IPS-18a (cell line): ENCODE results near the gene MICB.

Source experiments
- H3K27ac ChIP-seq: one replicate; pipeline ENCODE4 v1.5.1; 2013; ENCODE audit warnings: low read length
- H3K27me3 ChIP-seq: one replicate; pipeline ENCODE4 v1.6.1; 2013; ENCODE audit warnings: mild to moderate bottlenecking, low read length; ENCODE audit not compliant: control insufficient read depth, insufficient read depth
- H3K36me3 ChIP-seq: one replicate; pipeline ENCODE4 v1.6.1; 2013; ENCODE audit warnings: low read depth, low read length; ENCODE audit not compliant: control insufficient read depth
- H3K4me1 ChIP-seq: one replicate; pipeline ENCODE4 v1.6.1; 2013; ENCODE audit warnings: low read depth, low read length; ENCODE audit not compliant: control insufficient read depth
- H3K4me3 ChIP-seq: one replicate; pipeline ENCODE4 v1.5.1; 2013; ENCODE audit warnings: low read length
- H3K9ac ChIP-seq: one replicate; pipeline ENCODE4 v1.6.1; 2013; ENCODE audit warnings: mild to moderate bottlenecking, low read length, moderate library complexity
- H3K9me3 ChIP-seq: one replicate; pipeline ENCODE4 v1.6.1; 2013; ENCODE audit warnings: low read depth, low read length; ENCODE audit not compliant: control insufficient read depth

Gene MICB

GRCh38 chr6:31525932-31526591 lies 28.1 kb downstream of the MICB start:
- H3K36me3 ChIP-seq = peaks cover 18% of the 10 kb centered on the region
- no peaks in the 10 kb centered on the region for H3K9me3 ChIP-seq
- H3K4me3 ChIP-seq = no peak overlapping the region
- no peaks in the 10 kb centered on the region for H3K27me3 ChIP-seq
- H3K4me1 ChIP-seq = no peaks in the 10 kb centered on the region
- H3K9ac ChIP-seq = no peak overlapping the region
- H3K27ac ChIP-seq = no peak overlapping the region

- Histone ChIP-seq H3K4me3 (no peak overlapping the region), H3K9ac (no peak overlapping the region), H3K27me3 (no peaks in the 10 kb centered on the region), H3K36me3 (peaks cover 41% of the 10 kb centered on the region), H3K4me1 (no peaks in the 10 kb centered on the region), H3K27ac (no peak overlapping the region), H3K9me3 (no peaks in the 10 kb centered on the region)
Measured at GRCh38 chr6:31528307-31528777, 30.4 kb downstream of the MICB start.

DNA sequence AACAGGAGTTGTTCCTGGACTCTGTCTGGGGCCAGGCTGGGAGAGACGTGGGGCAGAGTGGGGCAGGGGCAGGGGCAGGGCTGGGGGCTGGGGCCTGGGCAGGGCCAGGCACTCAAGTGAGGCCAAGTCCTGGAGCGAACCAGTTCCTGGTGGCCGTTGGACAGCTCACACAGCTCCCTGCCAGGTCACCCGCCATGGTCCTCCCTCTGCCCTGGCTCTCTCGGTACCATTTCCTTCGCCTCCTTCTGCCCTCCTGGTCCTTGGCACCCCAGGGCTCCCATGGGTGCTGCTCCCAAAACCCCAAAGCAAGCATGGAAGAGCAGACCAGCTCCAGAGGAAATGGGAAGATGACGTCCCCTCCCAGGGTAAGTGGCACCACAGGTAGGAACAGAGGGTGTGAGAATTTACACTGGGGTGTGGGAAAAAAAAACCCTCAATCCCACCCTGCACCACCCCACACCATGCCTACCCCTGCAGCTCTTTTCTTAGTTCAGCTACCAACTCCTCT lies 30.9 kb downstream of the MICB start, which contains the start of gene MCCD1:
Gene MCCD1, plus strand, starts transcription at position 142 of the 508 bp plus-strand sequence. Its CDS starts 53 bp downstream, at position 195.
- Histone ChIP-seq H3K36me3 (peaks cover 46% of the 10 kb centered on the region), H3K9ac (no peak within 1 kb of the TSS), H3K27ac (no peak within 1 kb of the TSS)

GRCh38 chr6:31529329-31530150 lies 31.6 kb downstream of the MICB start:
- H3K9ac ChIP-seq = no peak overlapping the region

More for the DNA sequence above, 30.9 kb downstream of the MICB start, which contains the start of gene MCCD1:
- Histone ChIP-seq H3K4me1 (no peaks in the 10 kb centered on the region), H3K27me3 (no peaks in the 10 kb centered on the region), H3K9me3 (no peaks in the 10 kb centered on the region), H3K4me3 (no peak within 1 kb of the TSS)

GRCh38 chr6:31530659-31531058 lies 32.7 kb downstream of the MICB start:
- Histone ChIP-seq H3K4me1 (no peaks in the 10 kb centered on the region), H3K4me3 (no peak overlapping the region), H3K36me3 (peaks cover 64% of the 10 kb centered on the region), H3K9me3 (no peaks in the 10 kb centered on the region), H3K27me3 (no peaks in the 10 kb centered on the region), H3K27ac (no peak overlapping the region), H3K9ac (no peak overlapping the region)

More at GRCh38 chr6:31529329-31530150, 31.6 kb downstream of the MICB start:
- H3K9me3 ChIP-seq = no peaks in the 10 kb centered on the region
- no peaks in the 10 kb centered on the region for H3K4me1 ChIP-seq
- no peak overlapping the region for H3K4me3 ChIP-seq
- H3K27me3 ChIP-seq = no peaks in the 10 kb centered on the region
- peaks cover 53% of the 10 kb centered on the region for H3K36me3 ChIP-seq
- no peak overlapping the region for H3K27ac ChIP-seq

DNA sequence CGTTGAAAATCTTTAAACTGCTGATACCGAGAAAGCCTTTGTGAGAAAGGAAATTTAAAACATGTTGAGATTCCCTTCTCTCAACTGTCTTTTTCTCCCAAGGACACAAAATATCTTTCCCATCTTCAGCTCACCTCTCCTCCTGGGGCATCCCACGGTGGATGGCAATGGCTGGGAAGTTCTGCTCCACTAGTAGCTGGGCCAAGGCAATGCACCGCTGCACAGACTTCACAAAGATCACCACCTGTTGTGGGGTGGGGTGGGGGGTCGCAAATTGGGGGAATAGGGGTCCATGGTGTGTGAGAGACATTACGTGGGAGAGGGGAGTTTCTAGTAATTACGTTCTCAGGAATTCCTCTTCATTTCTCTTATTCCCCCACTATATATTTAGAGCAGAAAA lies 33.2 kb downstream of the MICB start:
- Histone ChIP-seq H3K27ac (no peak overlapping the region), H3K4me3 (no peak overlapping the region), H3K27me3 (no peaks in the 10 kb centered on the region), H3K9ac (no peak overlapping the region), H3K9me3 (no peaks in the 10 kb centered on the region), H3K36me3 (peaks cover 69% of the 10 kb centered on the region), H3K4me1 (no peaks in the 10 kb centered on the region)

DNA sequence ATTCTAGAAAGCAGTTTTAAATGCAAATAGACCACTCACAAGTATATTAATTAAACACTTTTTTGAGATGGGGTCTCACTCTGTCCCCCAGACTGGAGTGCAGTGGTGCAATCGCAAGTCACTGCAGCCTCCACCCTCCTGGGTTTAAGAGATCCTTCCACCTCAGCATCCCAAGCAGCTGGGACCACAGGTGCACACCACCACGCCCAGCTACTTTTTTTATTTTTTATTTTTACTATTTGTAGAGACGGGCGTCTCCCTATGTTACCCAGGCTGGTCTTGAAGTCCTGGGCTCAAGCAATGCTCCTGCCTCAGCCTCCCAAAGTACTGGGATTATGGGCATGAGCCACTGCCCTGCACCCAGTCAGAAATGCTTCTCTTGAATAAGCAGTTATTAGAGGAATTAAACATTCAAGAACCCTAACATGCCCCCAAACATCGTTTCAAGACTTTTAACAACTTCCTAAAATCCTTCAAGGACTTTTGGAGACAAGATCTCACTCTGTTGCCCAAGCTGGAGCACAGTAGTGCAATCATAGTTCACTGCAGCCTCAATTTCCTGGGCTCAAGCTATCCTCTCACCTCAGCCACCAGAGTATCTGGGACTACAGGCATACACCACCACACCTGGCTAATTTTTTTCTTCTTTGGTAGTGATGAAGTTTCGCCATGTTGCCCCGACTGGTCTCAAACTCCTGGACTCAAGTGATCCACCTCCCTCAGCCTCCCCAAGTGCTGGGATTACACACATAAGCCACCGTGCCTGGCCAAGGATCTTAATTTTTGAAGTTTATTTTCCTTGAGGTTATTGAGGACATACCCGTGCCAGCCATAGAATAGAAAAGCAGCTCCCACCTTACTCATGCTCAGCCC lies 34.1 kb downstream of the MICB start:
- Histone ChIP-seq H3K27ac (no peak overlapping the region), H3K4me3 (no peak overlapping the region), H3K4me1 (no peaks in the 10 kb centered on the region), H3K27me3 (no peaks in the 10 kb centered on the region), H3K36me3 (peaks cover 76% of the 10 kb centered on the region), H3K9ac (no peak overlapping the region), H3K9me3 (no peaks in the 10 kb centered on the region)

DNA sequence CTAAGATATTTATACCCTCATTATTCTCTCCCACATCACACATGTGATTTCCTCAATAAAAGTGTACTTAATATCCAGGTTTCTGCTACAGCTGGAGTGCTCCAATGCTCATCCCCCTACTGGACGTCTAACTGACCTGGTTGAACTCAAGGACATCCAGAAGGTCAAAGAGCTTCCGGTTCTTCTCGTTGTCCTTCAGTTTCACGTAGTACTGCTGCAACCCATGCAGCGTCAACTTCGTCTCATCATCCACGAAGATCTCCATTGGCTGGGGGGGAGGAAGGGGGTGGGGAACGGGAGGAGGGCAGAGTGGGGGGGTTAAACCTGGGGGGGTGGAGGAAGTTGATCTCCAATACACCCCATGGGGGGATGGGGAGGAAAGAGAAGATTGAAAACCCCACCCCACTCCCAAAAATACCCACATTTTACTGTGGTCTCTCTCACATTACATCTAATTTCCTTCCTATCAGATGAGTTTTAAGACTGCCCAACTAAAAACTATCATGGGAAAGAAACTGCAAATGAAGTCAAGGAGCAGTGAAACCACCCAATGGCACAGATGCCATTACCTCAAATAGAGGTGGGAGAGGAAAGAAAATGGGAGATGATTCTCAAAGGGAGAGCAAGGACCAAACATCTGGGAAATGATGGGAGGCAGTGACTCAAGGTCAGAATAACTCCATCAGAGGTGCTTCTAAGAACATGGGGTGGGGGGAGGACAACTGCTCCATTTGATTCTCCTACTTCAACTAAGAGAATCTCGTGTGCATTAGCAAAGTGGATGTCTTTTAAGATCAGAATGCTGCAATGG lies 34.9 kb downstream of the MICB start:
- H3K36me3 ChIP-seq = peaks cover 81% of the 10 kb centered on the region
- H3K9ac ChIP-seq = no peak overlapping the region
- no peak overlapping the region for H3K27ac ChIP-seq
- H3K4me3 ChIP-seq = no peak overlapping the region
- no peaks in the 10 kb centered on the region for H3K27me3 ChIP-seq
- H3K4me1 ChIP-seq = no peaks in the 10 kb centered on the region
- H3K9me3 ChIP-seq = no peaks in the 10 kb centered on the region

DNA sequence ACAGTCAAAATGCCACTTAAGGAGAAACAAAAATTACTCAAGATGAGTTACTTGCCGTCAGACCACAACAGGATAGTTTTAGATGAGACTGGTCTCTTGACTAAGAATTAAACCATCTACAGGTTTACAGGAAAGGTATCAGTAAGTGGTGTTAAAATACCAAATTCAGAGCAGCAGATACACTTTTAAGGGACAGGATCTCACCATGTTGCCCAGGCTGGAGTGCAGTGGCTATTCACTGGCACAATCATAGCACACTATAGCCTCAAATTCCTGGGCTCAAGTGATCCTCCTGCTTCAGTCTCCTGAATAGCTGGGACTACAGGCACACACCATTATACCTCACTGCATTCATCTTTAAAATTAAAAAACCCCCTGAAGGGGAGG lies 35.5 kb downstream of the MICB start:
- H3K36me3 ChIP-seq = peaks cover 87% of the 10 kb centered on the region
- H3K27ac ChIP-seq = no peak overlapping the region
- H3K4me3 ChIP-seq = no peak overlapping the region
- no peak overlapping the region for H3K9ac ChIP-seq
- no peaks in the 10 kb centered on the region for H3K27me3 ChIP-seq
- H3K4me1 ChIP-seq = no peaks in the 10 kb centered on the region
- no peaks in the 10 kb centered on the region for H3K9me3 ChIP-seq

GRCh38 chr6:31534011-31534410 lies 36.1 kb downstream of the MICB start:
- Histone ChIP-seq H3K36me3 (peaks cover 93% of the 10 kb centered on the region), H3K4me1 (no peaks in the 10 kb centered on the region), H3K27ac (no peak overlapping the region), H3K9me3 (no peaks in the 10 kb centered on the region), H3K4me3 (no peak overlapping the region), H3K9ac (no peak overlapping the region), H3K27me3 (no peaks in the 10 kb centered on the region)
